ENCODE measurements around the gene RXFP3.
"Not testable (repeated sequence)": the region's sequence is repeated elsewhere in the genome, so short reads cannot be mapped to it uniquely, and the experiment has no call there.

The RXFP3 gene

DNA sequence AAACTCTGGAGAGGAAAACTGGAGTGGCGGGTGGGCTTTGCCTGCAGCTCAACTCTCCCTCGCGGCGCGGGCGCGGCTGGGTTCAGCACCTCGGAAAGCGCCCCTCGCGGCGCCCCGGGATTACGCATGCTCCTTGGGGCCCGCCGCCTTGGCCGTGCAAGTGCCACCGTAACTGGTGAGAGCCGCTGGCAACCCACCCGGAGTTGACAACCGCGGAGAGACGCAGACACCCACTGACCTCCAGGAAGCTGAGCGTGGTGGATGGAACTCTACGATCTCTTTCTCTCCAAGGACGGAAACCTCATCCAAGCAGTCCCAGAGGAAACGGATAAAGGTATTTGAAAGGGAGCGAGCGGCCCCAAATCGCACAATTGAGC is 194 bp upstream of the RXFP3 start:
- Histone ChIP-seq H3K9me3 (ENCODE audit: insufficient read depth, low read depth, low read length) (no peaks in the 10 kb centered on the region), H3K4me1 (ENCODE audit: insufficient read depth, low read length) (peaks cover 8% of the 10 kb centered on the region), H3K9ac (ENCODE audit: low read depth, low read length) (no peak overlapping the region), H3K4me3 (ENCODE audit: low read length) (peak overlapping the region; percentile 68), H3K27me3 (ENCODE audit: insufficient read depth, low read length) (peaks cover 27% of the 10 kb centered on the region), H3K36me3 (ENCODE audit: insufficient read depth, low read length) (no peaks in the 10 kb centered on the region), H3K27ac (ENCODE audit: low read depth, low read length) (no peak overlapping the region)
- under 1% methylated on average over 30 of the region's 30 CpGs for WGBS

DNA sequence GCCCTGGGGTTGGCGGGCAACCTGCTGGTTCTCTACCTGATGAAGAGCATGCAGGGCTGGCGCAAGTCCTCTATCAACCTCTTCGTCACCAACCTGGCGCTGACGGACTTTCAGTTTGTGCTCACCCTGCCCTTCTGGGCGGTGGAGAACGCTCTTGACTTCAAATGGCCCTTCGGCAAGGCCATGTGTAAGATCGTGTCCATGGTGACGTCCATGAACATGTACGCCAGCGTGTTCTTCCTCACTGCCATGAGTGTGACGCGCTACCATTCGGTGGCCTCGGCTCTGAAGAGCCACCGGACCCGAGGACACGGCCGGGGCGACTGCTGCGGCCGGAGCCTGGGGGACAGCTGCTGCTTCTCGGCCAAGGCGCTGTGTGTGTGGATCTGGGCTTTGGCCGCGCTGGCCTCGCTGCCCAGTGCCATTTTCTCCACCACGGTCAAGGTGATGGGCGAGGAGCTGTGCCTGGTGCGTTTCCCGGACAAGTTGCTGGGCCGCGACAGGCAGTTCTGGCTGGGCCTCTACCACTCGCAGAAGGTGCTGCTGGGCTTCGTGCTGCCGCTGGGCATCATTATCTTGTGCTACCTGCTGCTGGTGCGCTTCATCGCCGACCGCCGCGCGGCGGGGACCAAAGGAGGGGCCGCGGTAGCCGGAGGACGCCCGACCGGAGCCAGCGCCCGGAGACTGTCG is 976 bp downstream of the RXFP3 start:
- H3K4me1 ChIP-seq (ENCODE audit: insufficient read depth, low read length) = no peaks in the 10 kb centered on the region; the same call in 1 of the 2 replicates

DNA sequence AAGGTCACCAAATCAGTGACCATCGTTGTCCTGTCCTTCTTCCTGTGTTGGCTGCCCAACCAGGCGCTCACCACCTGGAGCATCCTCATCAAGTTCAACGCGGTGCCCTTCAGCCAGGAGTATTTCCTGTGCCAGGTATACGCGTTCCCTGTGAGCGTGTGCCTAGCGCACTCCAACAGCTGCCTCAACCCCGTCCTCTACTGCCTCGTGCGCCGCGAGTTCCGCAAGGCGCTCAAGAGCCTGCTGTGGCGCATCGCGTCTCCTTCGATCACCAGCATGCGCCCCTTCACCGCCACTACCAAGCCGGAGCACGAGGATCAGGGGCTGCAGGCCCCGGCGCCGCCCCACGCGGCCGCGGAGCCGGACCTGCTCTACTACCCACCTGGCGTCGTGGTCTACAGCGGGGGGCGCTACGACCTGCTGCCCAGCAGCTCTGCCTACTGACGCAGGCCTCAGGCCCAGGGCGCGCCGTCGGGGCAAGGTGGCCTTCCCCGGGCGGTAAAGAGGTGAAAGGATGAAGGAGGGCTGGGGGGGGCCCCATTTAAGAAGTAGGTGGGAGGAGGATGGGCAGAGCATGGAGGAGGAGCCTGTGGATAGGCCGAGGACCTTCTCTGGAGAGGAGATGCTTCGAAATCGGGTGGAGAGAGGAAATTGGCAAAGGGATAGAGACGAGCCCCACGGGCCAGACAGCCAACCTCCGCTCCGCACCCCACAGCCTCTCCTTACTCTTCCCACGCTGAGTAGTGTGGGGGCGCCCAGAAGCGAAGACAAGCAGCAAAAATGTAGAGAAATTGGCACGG is 1.7 kb downstream of the RXFP3 start:
- WGBS = 93% methylated on average over 54 of the region's 54 CpGs
- H3K27ac ChIP-seq (ENCODE audit: low read depth, low read length) = no peak overlapping the region
- H3K36me3 ChIP-seq (ENCODE audit: insufficient read depth, low read length) = no peaks in the 10 kb centered on the region
- H3K4me3 ChIP-seq (ENCODE audit: low read length) = no peak overlapping the region
- H3K9me3 ChIP-seq (ENCODE audit: insufficient read depth, low read depth, low read length) = no peaks in the 10 kb centered on the region
- no peak overlapping the region for H3K9ac ChIP-seq (ENCODE audit: low read depth, low read length)
- H3K27me3 ChIP-seq (ENCODE audit: insufficient read depth, low read length) = peaks cover 27% of the 10 kb centered on the region
- H3K4me1 ChIP-seq (ENCODE audit: insufficient read depth, low read length) = no peaks in the 10 kb centered on the region

More for the DNA sequence above, 976 bp downstream of the RXFP3 start:
- peaks cover 27% of the 10 kb centered on the region for H3K27me3 ChIP-seq (ENCODE audit: insufficient read depth, low read length)
- H3K4me3 ChIP-seq (ENCODE audit: low read length) = no peak overlapping the region
- H3K9me3 ChIP-seq (ENCODE audit: insufficient read depth, low read depth, low read length) = no peaks in the 10 kb centered on the region
- H3K36me3 ChIP-seq (ENCODE audit: insufficient read depth, low read length) = no peaks in the 10 kb centered on the region
- no peak overlapping the region for H3K27ac ChIP-seq (ENCODE audit: low read depth, low read length)
- 96% methylated on average over 54 of the region's 54 CpGs for WGBS
- no peak overlapping the region for H3K9ac ChIP-seq (ENCODE audit: low read depth, low read length)

DNA sequence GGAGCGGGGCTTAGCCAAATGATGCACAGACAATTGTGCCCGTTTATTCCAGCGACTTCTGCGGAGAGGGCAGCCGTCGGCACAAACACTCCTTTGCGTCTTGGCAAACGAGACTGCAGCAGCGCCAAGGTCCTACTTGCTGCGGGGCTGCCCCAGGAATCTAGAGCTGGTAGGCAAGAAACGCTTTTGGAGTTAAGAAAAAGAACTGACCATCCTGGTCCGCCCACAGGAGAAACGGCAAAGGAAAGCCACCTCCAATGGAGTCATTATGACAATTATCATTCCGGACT is 2.3 kb downstream of the RXFP3 start:
- Histone ChIP-seq H3K27ac (ENCODE audit: low read depth, low read length) (no peak overlapping the region), H3K9me3 (ENCODE audit: insufficient read depth, low read depth, low read length) (no peaks in the 10 kb centered on the region), H3K4me3 (ENCODE audit: low read length) (no peak overlapping the region), H3K36me3 (ENCODE audit: insufficient read depth, low read length) (no peaks in the 10 kb centered on the region), H3K27me3 (ENCODE audit: insufficient read depth, low read length) (peaks cover 27% of the 10 kb centered on the region), H3K9ac (ENCODE audit: low read depth, low read length) (no peak overlapping the region), H3K4me1 (ENCODE audit: insufficient read depth, low read length) (no peaks in the 10 kb centered on the region)
- WGBS = 96% methylated on average over 14 of the region's 14 CpGs

DNA sequence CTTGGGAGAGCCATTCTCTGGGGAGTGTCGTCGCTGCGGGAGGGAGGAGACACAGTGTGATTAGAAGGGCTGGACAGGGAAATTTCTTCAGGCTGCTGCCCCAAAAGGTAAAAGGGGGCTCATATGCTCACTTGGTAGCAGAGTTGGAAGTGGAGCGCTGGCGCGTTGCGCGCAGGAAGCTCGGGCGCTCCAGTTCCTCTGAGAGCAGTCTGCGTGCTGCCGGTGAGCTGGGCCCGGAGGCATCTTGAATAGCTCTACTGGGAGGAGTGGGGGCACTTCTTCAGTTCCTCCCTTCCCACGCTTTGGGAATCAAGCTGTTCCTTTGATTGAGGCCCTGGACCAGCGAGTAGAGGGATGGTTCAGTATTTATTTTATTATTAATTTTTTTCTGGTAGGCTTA is 2.7 kb downstream of the RXFP3 start:
- no peak overlapping the region for H3K9ac ChIP-seq (ENCODE audit: low read depth, low read length)
- H3K27me3 ChIP-seq (ENCODE audit: insufficient read depth, low read length) = peaks cover 27% of the 10 kb centered on the region
- H3K4me3 ChIP-seq (ENCODE audit: low read length) = no peak overlapping the region
- no peaks in the 10 kb centered on the region for H3K36me3 ChIP-seq (ENCODE audit: insufficient read depth, low read length)
- no peaks in the 10 kb centered on the region for H3K9me3 ChIP-seq (ENCODE audit: insufficient read depth, low read depth, low read length)
- H3K4me1 ChIP-seq (ENCODE audit: insufficient read depth, low read length) = no peaks in the 10 kb centered on the region
- no peak overlapping the region for H3K27ac ChIP-seq (ENCODE audit: low read depth, low read length)
- 95% methylated on average over 15 of the region's 15 CpGs for WGBS

DNA sequence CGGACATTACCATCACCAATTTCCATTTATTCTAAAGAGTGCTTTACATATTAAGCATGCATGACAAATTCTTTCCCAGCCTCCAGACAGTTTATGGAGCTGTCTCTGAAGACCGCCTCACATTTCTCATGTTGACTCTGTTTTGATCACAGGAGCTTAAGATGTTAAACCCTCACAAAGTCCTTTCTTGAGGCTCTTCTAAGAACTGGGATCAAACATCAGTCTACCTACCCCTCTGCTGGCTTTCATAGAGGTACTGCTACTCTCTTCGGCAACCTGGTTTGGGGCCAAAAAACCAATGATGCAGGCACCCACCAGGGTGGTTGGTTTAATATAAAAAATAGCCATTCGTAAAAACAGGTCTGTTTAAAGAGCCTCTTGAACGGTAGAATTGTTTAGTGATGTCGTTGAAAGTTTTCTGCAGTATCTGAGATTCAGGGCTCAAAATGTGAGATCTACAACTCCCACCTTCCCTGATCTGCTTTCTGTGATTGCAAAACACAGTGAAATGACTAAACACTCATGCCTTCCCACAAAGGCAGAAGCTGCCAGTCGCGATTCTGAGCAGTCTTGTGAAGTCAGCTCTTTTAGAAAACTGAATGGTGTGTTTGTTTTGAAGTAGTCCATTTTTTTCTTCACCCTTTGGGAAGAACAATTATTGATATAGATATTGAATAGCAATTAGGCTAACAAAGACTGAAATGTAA is 3.5 kb downstream of the RXFP3 start:
- Histone ChIP-seq H3K27ac (ENCODE audit: low read depth, low read length) (no peak overlapping the region), H3K9me3 (ENCODE audit: insufficient read depth, low read depth, low read length) (no peaks in the 10 kb centered on the region), H3K36me3 (ENCODE audit: insufficient read depth, low read length) (no peaks in the 10 kb centered on the region), H3K27me3 (ENCODE audit: insufficient read depth, low read length) (peaks cover 27% of the 10 kb centered on the region), H3K9ac (ENCODE audit: low read depth, low read length) (no peak overlapping the region), H3K4me3 (ENCODE audit: low read length) (no peak overlapping the region), H3K4me1 (ENCODE audit: insufficient read depth, low read length) (no peaks in the 10 kb centered on the region)
- WGBS = 96% methylated on average over 8 of the region's 8 CpGs

DNA sequence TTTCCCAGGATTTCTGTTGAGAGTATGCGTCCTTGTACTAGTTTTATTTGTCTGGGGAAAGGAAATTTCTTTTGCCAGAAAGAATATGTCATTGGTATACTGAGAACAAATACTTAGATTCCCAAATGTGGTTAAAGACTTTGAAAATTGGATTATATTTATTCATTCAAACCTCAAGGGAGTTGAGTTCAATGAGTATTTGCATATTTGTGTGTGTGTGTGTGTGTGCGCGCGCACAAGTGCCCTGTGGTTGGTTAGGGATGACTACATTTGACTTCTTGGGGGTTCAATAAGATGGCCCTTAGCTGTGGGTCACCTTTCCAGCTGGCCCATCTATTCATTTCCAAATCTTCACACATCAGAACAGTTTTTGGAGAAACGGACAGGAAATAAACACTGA is 4.9 kb downstream of the RXFP3 start:
- no peak overlapping the region for H3K4me3 ChIP-seq (ENCODE audit: low read length)
- no peak overlapping the region for H3K27ac ChIP-seq (ENCODE audit: low read depth, low read length)
- WGBS = 96% methylated on average over 5 of the region's 5 CpGs
- H3K4me1 ChIP-seq (ENCODE audit: insufficient read depth, low read length) = no peaks in the 10 kb centered on the region
- peaks cover 20% of the 10 kb centered on the region for H3K27me3 ChIP-seq (ENCODE audit: insufficient read depth, low read length)
- no peaks in the 10 kb centered on the region for H3K36me3 ChIP-seq (ENCODE audit: insufficient read depth, low read length)
- H3K9me3 ChIP-seq (ENCODE audit: insufficient read depth, low read depth, low read length) = no peaks in the 10 kb centered on the region
- H3K9ac ChIP-seq (ENCODE audit: low read depth, low read length) = no peak overlapping the region

DNA sequence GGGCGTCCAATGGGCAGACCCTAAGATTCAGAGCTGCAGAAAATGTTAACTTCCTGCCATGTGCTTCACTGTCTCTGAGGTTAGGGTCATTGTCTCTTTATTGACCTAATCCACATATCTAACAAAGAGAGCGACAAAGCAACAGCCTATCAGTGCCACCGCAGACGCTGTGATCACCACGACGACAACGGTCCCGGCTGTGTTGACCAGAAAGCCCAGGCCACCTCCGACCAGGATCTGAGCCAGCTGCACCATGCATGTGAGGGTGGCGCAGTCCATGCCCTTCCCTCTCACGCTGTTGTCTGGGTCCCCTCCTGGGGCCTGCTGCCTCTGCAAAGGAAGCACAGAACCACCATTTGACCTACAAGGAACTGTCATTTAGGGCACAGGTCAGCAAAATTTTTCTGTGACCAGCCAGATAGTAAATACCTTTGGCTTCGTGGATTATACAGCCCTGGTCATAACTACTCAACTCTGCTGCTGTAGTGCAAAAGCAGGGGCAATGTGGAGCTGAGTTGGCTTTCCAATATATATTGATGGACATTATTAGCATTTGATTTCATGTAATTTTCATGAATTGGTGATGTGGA is 8.5 kb downstream of the RXFP3 start:
- H3K4me1 ChIP-seq (ENCODE audit: insufficient read depth, low read length) = no peaks in the 10 kb centered on the region
- H3K9me3 ChIP-seq (ENCODE audit: insufficient read depth, low read depth, low read length) = no peaks in the 10 kb centered on the region
- no peak overlapping the region for H3K9ac ChIP-seq (ENCODE audit: low read depth, low read length)
- no peaks in the 10 kb centered on the region for H3K36me3 ChIP-seq (ENCODE audit: insufficient read depth, low read length)
- no peak overlapping the region for H3K27ac ChIP-seq (ENCODE audit: low read depth, low read length)
- H3K4me3 ChIP-seq (ENCODE audit: low read length) = no peak overlapping the region
- no peaks in the 10 kb centered on the region for H3K27me3 ChIP-seq (ENCODE audit: insufficient read depth, low read length)
- WGBS = 88% methylated on average over 12 of the region's 12 CpGs

DNA sequence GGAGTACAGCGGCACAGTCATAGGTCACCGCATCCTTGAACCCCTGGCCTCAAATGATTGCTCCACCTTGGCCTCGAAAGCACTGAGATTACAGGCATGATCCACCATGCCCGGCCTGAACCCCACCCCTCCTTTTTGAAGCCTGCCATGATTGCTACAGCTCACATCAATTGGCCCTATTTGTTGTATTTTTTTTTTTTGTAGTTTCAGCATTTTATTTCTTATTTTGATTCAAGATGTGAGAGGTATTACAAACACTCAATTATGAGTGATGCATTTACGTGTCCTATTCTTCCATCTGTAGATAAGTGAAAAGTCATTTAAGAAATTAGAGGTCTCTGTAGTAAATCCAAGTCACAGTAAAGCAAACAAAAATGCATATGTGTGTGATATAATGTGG is 16.0 kb downstream of the RXFP3 start:
- not testable (repeated sequence) for H3K27me3 ChIP-seq (ENCODE audit: insufficient read depth, low read length); H3K36me3 ChIP-seq (ENCODE audit: insufficient read depth, low read length); H3K27ac ChIP-seq (ENCODE audit: low read depth, low read length); H3K4me3 ChIP-seq (ENCODE audit: low read length); H3K9ac ChIP-seq (ENCODE audit: low read depth, low read length); H3K9me3 ChIP-seq (ENCODE audit: insufficient read depth, low read depth, low read length); H3K4me1 ChIP-seq (ENCODE audit: insufficient read depth, low read length)
- WGBS = 92% methylated on average over 4 of the region's 5 CpGs

DNA sequence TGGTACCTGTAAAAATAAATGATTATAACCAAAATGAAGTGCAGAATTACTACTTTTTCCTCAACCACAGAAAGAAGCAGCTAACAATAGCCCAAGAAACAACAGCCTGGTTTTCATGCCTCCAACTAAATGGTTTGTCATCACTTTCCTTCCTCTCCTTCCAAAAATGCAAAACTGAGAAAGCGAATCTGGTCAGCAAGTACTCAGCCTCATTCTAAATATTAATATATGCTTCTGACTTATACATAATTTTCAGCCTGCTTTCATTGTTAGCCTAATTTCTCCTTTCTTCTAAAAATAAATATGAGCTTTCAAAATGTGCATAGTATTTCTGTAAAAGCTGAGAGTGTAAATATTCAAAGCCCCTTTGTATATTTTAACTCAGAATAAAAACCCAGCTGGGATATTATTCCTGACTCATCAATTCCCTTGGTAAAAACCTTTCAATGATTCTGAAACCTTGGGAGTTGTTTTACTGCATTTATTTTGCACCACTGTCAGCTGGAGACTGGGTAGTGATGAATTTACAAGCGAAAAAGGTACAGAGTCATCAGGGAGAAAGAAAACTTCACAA is 21.5 kb downstream of the RXFP3 start:
- Histone ChIP-seq H3K9ac (ENCODE audit: low read depth, low read length) (no peak overlapping the region), H3K27ac (ENCODE audit: low read depth, low read length) (peak overlapping the region; percentile 68), H3K4me3 (ENCODE audit: low read length) (no peak overlapping the region), H3K36me3 (ENCODE audit: insufficient read depth, low read length) (no peaks in the 10 kb centered on the region), H3K4me1 (ENCODE audit: insufficient read depth, low read length) (peaks cover 20% of the 10 kb centered on the region), H3K27me3 (ENCODE audit: insufficient read depth, low read length) (no peaks in the 10 kb centered on the region), H3K9me3 (ENCODE audit: insufficient read depth, low read depth, low read length) (peaks cover 8% of the 10 kb centered on the region)
- 75% methylated on average over 1 of the region's 2 CpGs for WGBS

DNA sequence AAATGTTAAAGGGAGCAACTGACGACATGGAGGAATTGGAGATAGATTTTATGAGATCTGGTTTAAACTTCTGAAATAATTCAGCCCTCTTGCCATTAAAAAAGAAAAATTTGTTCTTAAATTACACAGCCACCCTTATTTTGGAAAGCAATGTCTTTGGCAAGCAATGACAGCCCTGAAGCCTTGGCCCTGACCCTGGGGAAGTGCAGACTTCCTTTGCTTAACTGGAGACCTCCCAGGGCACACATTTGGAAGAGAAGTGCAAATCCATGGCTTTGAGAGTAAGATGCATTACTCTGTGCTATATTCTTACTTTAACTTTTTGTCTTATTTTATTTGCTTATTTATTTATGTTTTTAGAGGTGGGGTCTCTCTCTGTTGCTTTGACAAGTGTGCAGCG is 22.0 kb downstream of the RXFP3 start:
- no peak overlapping the region for H3K4me3 ChIP-seq (ENCODE audit: low read length)
- H3K36me3 ChIP-seq (ENCODE audit: insufficient read depth, low read length) = no peaks in the 10 kb centered on the region
- H3K27ac ChIP-seq (ENCODE audit: low read depth, low read length) = peak overlapping the region; percentile 68
- H3K27me3 ChIP-seq (ENCODE audit: insufficient read depth, low read length) = no peaks in the 10 kb centered on the region
- H3K9ac ChIP-seq (ENCODE audit: low read depth, low read length) = no peak overlapping the region
- H3K9me3 ChIP-seq (ENCODE audit: insufficient read depth, low read depth, low read length) = peaks cover 8% of the 10 kb centered on the region
- WGBS = 88% methylated on average over 1 of the region's 2 CpGs
- H3K4me1 ChIP-seq (ENCODE audit: insufficient read depth, low read length) = peaks cover 20% of the 10 kb centered on the region
